ENCODE results near the gene SLC15A1.

- TF ChIP-seq CTCF (IDR thresholded peaks at IDR 0.05), result no peak
- no peak for TF ChIP-seq POLR2AphosphoS5 (IDR thresholded peaks at IDR 0.05)
These were observed 47.6 kb upstream of the SLC15A1 start for GRCh38 chr13:98800078-98800477.
